ENCODE results near the gene C19orf85.
A peak's percentile ranks its signal among the peaks of the same experiment; 100 is the strongest.
"Not testable (repeated sequence)": the region's sequence is repeated elsewhere in the genome, so short reads cannot be mapped to it uniquely, and the experiment has no call there.

Gene C19orf85

DNA sequence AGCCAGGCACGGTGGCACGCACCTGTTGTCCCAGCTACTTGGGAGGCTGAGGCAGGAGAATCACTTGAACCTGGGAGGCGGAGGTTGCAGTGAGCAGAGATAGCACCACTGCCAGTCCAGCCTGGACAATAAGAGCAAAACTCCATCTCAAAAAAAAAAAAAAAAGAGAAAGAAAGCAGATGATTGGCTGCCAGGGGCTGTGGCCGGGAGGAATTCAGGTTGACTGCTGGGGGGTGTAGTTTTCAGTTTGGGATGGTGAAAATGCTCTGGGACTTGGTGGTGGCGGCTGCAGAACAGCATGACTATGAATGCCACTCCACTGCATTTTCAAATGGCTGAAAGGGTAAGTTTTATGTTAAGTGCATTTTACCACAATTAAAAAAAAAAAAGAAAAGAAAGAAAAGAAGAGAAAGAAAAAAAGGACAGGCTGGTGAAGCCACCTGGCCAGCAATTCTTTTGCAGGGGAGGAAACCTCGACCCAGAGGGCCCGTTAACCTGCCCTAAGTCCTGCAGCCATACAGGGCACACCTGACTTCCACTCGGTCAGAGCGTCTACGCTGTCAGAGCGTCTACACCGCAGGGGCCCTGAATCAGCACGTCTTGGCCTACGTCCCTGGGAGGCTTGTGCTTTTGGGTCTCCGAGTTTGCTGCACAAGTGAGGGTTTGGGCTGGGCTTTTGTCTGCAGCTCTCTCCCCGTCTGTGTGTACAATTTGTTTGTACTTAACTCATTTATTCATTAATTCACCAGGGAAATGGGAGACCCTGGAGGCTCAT, 6.7 kb downstream of the C19orf85 start:
- DNase-seq (ENCODE audit: low spot score), result no peak

DNA sequence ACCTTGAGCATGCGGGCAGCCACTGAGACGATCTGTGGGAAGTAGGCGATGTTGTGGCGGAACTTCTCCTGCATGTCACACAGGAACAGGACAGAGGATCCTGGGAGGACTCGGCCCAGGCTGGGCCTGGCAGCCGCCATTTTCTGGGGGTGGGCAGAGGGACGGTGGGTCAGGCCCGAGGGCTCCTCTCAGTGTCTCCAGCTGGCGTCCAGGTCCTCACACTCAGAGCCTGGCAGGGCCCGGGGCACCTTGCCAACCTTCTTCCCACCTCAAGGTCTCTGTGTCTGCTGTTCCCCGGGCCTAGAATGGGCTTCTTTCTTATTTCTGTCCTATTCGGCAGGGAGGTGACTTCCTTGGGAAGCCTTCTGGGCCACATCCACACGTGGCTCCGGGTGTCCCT, 8.2 kb downstream of the C19orf85 start:
- no peak for DNase-seq (ENCODE audit: low spot score)

DNA sequence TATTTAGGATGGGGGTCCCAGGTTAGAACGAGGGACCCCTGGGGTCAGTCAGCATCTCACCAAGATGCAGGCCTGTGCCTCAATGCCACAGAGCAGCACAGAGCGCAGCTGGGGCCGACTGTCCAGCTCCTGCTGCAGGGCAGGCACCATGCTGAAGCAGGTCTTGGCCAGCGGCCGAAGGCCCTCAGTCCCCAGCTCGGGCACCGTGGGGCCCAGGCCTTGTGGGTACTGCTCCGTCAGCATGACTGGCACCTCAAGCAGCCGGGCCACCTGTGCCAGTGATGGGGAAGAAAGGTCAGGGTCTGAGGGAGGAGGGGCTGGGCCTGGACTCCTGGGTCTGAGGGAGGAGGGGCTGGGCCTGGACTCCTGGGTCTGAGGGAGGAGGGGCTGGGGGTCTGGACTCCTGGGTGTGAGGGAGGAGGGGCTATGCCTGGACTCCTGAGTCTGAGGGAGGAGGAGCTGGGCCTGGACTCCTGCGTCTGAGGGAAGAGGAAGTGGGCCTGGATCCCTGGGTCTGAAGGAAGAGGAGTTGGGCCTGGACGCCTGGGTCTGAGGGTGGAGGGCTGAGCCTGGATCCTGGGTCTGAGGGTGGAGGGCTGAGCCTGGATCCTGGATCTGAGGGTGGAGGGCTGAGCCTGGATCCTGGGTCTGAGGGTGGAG, 8.8 kb downstream of the C19orf85 start:
- no peak for DNase-seq (ENCODE audit: low spot score)

DNA sequence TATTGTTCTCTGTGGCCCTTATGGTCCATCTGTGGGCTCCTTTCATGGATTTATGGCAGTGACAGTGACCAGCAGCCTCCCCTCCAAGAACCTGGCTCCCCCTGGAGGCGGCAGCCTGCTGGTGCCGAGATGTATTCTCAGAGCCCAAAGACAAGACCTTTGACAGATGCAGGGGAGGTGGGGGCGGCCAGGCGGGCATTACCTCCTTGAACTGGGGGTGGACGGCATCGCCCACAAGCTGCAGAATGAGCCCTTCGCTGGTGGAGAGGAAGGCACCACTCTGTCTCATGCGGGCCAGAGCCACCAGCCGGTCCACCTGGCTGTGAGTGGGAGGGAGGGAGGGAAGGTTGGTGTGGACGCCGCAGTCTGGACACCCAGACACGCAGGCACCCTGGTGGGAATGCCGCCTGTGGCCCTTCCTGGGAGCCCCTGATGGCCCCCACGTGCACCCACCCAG, 9.7 kb downstream of the C19orf85 start:
- DNase-seq (ENCODE audit: low spot score), result no peak

DNA sequence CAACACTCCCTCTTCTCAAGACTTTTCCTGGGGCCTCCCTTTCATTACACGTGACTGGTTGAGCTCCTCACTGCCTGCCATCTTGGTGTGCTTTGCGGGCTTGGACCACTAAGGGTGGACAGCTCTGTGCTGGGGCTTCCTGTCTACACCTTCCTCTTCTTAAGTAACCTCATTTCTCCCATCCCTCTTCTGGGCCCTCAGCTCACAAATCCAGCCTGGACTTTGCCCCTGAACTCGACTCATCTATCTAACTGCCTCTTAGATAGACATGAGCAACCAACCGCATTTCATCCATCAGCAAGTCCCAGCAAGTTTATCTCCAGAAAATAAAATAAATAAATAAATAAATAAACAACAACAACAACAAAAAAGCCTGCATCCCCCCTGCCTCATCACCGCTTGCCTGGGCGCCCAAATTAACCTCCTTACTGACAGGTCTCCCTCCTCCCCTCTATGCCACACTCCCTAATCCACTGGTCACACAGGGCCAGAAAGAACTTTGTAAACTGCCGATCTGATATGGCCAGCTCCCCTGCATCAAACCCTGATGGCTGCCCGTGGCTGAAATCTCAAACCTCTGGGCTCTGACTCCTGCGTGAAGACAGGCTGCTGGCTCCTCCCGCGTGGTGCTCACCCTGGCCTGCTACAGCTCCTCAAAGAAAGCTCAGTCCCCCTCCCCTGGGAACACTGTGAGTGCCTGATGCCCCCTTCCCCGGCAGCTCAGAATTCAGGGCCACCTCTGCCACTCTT, 10.9 kb downstream of the C19orf85 start:
- DNase-seq (ENCODE audit: low spot score), result no peak

DNA sequence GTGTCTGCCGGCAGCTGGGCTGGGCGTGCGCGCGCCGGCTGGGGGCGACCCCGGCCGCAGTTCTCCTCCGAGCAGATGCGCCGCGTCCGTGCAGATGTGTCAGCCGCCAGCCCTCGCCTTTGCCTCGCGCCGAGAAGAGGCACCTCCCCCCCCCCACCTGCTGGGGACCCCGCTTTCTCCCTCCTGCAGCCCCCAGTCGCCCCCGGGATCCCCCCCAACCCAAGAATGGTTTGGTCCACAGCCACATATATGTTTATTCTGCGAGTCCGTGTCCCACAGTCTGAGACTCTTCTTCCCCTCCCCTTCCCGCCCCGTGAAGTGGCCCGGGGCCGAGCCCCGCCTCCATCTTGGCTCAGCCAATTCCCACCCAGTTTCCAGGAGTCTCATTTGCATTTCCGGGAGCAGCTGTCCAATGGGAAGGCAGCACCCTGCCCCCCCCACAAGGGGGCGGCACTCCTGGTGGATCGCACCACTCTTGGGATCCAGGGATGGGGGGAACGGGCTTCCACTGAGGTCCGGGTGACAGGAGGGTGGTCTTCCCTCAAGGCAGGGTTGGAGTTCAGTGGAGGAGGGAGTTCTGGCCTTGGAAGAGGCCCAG, 11.7 kb downstream of the C19orf85 start:
- DNase-seq (ENCODE audit: low spot score), result peak; percentile 97

DNA sequence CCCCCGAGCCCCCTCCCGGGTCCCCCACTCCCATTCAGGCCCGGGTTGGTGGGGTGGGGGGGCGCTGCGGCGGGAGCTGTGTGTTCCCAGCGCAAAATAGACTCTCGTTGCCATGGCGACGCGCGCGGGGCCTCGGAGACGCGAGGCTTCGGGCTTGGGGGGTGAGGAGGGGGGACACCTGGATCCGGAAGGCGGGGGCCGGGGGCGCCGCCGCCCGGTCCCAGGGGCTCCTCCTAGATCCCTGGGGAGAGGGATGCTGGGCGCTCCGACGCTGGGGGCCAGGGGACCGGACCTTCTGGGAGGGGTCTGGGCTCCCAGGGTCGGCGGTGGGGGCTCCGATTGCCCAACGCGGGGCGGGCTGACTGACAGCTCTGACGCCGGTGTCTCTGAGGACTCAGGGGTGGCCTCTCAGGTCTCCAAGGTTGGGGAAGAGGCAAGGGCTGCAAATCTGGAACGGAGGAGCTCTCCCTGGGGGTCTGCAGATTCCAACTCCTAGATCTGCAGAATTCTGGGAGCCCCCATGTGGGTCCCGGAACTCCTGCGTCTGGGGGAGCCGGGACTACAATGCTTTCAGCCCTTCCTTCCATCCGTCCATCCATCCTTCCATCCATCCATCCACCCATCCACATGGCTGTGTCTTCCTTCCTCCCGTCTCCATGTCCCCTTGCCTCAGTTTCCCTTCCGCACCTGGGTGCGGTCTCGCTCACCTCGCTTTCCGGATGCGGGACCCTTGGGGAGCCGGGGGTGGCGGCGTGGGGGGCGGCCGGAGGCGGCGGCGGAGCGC, 12.4 kb downstream of the C19orf85 start:
- peak; percentile 75 for DNase-seq (ENCODE audit: low spot score)

DNA sequence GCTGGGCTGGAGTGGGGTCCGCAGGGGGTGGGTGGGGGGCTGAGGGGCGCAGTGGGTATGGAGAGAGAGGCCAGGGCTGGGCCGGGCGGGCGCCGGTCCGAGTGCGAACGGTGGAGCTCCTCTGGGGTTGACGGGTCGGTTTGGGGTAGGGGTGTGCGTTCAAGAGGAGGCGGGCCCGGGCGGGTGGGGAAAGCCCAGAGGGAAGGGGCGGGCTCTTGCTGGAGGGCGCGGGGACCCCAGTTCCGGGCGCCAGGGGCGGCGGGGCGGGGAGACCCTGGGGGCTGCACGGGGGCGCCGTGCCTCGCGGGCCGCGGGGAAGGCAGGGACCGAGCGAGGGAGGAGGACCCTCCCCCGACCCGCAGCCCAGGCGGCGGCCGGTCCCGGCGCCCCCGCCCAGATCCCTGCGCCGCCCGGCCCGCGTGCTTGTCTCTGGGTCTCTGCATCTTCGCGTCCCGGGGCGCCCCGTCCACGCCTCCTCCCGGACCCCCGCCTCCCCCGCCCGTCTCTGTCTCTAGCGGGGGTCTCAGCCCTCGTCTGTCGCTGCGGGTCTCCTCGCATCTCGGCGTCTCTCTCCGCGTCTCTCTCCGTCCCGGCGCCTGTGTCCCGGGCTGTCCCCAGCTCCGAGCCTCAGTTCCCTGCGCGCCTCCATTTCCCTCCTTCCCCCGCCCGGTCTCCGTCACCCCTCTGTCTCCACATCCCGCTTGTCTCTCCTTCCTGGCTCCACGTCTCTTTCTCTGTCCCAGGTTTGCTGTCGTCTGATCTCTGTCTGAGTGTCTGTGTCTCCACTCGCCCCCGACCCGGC, 13.2 kb downstream of the C19orf85 start:
- no peak for DNase-seq (ENCODE audit: low spot score)

DNA sequence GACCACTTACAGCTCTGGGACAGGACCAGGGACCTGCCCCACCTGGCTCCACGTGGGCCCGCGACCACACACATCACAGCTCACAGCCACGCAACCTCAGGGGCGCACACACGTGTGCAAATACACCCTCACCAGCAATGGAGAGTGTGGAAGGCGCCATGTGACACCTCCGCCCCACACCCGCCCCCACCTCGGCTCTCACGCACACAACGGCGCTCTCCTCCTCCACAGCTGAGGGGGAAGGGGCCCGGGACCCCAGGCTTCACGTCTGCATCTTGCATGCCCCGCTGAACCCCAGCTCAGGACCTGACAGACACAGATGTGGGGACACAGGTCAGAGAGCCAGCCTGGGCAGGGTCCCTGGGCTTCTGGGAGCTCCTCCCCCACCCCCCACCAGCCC, 15.1 kb downstream of the C19orf85 start:
- DNase-seq (ENCODE audit: low spot score), result no peak

DNA sequence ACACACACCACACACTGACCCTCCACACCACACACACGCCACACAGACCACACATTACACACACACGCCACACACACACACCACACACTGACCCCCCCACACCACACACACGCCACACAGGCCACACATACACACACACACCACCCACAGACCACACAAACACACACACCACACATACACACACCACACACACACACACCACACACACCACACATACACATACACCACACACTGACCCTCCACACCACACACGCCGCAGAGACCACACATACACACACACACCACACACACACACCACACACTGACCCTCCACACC, 16.4 kb downstream of the C19orf85 start:
- not testable (repeated sequence) for DNase-seq (ENCODE audit: low spot score)

DNA sequence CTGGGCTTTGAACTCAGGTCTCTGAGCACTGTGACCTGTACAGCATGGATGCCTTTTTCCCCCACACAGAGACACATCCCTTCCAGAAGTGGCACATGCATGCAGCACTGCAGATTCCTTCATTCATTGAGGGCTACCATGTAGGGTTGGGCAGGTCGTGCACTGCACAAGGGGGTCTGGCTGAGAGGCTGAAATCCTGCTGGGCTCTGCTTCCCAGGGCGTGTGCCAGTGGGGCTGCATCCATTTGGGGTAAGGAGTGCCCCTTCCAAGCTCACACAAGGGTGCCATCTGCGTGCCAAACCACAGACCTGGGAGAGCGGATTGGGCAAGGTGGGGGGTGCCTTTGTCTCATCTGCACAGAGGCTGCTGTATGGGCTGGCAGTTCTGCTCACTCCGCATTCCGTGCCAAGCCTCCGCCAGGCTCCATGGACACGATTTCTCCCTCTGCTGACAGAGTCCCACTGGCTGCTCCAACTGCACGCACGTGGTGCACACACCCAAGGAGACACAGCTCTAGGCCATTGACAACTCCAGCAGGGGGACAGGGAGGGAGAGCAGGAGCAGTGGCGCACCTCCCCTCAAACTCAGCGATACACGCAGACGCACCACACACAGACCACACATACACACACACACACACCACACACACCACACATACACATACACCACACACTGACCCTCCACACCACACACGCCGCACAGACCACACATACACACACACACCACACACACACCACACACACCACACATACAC, 17.0 kb downstream of the C19orf85 start:
- no peak for DNase-seq (ENCODE audit: low spot score)

DNA sequence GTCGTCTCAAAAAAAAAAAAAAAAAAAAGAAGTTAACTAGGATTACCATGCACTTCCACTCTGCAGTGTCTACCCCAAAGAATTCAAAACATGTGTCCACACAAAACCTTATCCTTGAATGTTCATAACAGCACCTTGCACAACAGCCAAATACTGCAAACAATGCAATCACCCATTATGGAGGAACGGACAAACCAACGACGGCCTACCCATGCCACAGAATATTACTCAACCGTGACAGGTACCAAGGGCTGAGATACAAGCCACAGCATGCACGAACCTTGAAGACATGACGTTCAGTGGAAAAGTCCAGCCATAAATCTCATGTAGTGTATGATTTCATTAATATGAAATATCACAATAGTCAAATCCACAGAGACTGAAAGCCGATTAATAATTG, 18.5 kb downstream of the C19orf85 start:
- no peak for DNase-seq (ENCODE audit: low spot score)

DNA sequence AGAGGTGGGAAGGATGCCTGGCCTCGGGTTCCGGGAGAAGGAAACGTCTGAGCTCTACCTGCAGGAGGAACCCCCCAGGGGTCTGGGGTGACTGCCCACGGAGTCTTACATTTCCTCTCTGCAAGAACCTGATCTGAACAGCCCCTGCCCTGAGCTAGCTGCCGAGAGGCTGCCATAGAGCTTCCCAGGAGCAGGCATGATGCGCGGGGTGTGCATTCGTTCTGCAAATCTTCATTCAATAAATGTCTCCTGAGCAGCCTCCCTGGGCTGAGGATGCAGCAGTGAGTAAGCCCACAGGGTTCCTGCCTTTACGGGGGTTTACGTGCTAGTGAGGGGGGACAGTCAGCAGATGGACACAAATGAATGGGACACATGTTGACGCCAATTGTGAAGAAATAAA, 19.9 kb downstream of the C19orf85 start:
- DNase-seq (ENCODE audit: low spot score), result no peak

DNA sequence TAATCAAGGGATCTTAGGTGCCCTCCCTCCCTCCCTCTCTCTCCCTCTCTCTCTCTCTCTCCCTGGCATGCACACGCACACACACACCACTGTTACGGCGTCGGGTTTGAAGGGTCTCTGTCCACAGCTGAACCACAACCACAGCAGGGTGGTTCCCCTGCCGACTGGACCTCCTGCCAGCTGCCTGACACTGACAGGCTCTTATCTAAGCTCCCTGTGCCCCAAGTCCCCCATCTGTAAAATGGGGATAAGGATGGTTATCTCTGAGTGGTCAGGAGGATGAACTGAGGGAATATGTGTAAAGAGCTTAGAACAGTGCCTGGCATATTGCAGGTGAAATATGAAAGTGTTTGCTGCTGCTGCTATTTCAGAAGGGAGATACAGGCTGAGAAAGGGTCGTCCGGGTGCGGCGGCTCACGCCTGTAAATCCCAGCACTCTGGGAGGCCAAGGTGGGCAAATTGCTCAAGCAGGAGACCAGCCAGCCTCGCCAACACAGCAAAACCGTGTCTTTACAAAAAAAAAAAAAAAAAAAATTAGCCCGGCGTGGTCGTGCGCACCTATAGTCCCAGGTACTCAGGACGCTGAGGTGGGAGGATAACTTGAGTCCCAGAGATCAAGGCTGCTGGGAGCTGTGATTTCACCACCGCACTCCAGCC, 20.6 kb downstream of the C19orf85 start:
- no peak for DNase-seq (ENCODE audit: low spot score)

DNA sequence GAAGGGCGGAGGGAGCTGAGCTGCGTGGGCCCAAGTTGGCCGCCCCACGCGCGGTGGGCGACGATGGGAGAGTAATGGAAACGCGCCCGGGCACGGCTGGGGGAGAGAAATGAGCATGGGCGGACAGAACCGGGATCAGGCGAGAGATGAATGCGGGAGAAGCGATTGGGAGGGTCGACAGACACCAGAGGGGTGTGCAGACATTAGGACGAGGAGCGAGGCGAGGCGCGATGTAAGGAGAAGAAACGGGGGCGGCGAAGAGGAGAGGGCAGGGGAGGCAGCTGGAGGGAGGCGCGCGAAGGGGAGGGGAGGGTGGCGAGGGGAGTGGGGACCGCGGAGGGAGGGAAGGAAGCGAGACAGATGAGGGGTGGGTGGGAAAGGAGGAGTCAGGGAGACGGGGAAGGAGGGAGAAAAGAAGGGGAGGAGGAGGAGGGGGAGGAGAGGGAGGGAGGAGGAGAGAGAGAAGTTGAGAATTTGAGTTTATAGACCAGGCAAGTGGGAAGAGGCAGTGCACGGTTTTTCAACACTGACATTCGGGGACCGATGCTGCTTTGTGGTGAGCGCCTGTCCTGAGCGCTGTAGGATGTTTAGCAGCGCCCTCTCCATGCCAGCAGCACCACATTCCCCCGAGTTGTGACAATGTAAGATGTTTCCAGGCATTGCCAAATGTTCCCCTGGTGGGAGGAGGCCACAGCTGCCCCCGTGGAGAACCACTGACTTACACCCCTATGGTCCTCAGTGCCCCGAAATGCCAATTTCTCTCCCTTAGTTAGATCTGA, 21.3 kb downstream of the C19orf85 start, which contains the start of gene SHISA7:
SHISA7 (minus strand) TSS at position 256 of the 779 bp plus-strand sequence. CDS start 437 bp downstream, outside the sequence.
- DNase-seq (ENCODE audit: low spot score), result no peak

DNA sequence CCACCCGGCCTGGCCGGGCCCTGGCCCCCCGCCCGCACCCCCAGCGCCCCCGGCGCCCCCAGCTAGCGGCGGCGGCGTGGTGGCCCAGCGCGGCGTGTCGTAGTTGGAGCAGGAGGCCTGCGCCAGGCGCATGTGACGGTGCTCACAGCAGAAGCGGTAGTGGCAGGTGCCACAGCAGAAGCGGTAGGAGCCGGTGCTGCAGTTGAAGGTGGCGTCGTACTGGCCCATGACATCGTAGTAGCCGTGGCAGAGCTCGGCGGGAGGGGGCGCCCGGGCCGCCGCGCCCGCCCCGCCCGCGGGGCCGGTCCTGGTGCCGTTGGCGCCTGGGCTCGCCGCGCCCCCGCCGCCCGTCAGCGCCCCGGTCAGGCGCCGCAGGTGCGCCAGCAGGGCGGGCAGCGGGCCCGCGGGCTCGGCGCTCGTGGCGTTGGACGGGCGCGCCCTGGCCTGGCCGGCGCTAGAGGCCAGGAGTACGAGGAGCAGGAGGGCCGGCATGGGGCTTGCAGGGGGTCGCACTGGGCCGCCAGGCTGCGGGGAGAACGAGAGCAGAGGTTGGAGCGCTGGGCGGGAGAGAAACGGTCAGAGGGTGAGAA, 22.1 kb downstream of the C19orf85 start:
- DNase-seq (ENCODE audit: low spot score), result no peak

DNA sequence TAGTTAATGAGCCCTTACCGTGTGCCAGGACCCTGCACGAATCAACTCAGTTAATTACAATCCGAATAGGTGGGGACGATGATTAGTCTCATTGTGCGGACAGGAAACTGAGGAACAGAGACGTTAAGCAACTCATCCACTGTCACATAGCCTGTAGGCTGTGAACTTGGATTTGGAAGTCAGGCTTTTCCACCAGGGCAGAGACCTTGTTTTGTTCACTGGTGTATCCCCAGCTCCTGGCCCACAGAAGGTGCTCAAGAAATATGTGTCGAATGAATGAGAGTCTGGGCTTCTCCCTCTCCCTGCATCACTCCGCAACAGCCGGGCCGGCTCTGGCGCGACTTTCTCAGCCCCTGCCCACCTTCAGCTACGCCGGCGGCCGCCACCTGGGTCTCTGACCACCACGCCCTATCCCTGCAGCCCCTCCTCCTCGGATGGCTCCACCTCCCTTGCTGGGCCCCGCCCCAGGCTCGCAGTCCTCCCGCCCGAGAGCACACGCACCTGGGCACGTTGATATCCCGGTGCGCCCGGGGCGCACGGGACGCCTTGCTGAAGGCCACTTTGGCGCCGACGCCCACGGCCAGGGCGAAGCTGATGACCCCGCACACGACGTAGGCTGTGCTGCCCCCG, 22.7 kb downstream of the C19orf85 start:
- DNase-seq (ENCODE audit: low spot score), result no peak

DNA sequence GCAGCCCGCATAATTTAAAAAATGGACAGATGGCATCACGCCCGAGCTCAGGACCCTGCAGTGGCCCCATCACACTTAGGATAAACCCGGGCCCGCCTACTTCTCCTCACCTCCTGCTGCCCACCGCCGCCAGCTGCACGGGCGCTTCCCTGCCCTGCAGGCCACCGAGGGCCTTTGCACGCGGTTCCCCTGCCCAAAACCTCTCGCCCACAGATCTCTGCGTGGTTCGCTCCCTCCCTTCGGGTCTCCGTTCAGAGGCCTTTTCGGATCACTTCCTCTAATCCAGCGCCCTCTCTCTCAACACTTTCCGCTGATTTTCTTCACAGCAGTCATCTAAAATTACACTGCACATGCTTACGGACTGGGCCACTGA, 23.2 kb downstream of the C19orf85 start:
- no peak for DNase-seq (ENCODE audit: low spot score)

Measured in ecto neural progenitor cell (in vitro differentiated cells).